Measurements from ENCODE around the gene NMT1.

GRCh38 chr17:45091778-45092425, 30.8 kb downstream of the NMT1 start:
- no peak for TF ChIP-seq POLR2AphosphoS5 (IDR thresholded peaks at IDR 0.05)
- TF ChIP-seq POLR2A (IDR thresholded peaks at IDR 0.05), result no peak
- TF ChIP-seq CTCF (IDR thresholded peaks at IDR 0.05), result no peak
